ENCODE results near the gene RPUSD1. TPM values are rescaled to one million over a fixed set of nuclear protein-coding genes. Genes with fewer than 3 reads are reported as not detected.
A peak's percentile ranks its signal among the peaks of the same experiment; 100 is the strongest.

The RPUSD1 gene
- total RNA-seq, 1 donor from 2014 or later = 26.8 TPM

DNA sequence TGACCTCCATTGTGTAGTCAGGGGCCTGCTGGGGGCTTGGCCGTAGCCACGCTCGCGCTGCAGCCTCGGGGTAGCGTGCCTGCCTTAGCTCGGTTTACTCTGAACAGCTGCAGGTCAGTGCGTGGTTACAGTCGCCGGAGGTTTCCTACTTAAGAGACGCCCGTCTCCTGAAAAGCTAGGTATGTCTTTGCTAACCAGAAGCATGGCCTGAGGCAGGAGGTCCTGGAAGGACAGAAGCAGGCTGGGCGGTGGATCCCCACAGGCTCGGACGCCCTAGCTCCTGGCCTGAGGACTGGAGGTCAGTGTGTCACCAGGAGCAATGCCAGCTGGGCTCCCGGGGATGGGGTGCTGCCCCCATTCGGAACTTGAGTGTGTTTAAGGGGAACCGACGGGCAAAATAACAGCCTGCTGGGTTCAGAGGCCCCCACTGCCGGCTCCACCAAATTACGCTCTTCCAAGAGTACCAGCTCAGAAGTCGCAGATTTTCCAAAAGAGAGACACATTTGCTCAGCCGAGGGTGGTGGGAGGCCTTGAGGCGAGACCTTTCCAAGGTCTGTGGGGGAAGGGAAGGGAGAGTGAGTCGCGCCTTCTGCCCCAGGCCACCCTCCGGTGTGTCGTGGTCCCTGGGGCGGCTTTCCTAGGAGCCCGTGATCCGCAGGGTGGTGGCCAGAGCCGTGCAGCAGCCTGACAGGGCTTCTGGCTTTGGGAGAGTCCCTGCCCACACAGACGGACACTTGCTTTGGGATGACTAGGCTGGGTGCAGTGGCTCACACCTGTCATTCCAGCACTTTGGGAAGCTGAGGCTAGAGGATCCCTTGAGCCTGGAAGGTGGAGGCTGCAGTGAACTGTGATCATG is 16.2 kb upstream of the RPUSD1 start:
- H3K27ac Mint-ChIP-seq = no peak overlapping the region
- peaks cover 3% of the 10 kb centered on the region for H3K4me1 Mint-ChIP-seq (ENCODE audit: low read depth)
- H3K27me3 Mint-ChIP-seq = peaks cover 37% of the 10 kb centered on the region
- peak overlapping the region; percentile 24 for H3K4me3 Mint-ChIP-seq (ENCODE audit: low read depth)
- DNase-seq (ENCODE audit: low spot score, unreplicated experiment) = no peak
- TF ChIP-seq, protein P1, sequence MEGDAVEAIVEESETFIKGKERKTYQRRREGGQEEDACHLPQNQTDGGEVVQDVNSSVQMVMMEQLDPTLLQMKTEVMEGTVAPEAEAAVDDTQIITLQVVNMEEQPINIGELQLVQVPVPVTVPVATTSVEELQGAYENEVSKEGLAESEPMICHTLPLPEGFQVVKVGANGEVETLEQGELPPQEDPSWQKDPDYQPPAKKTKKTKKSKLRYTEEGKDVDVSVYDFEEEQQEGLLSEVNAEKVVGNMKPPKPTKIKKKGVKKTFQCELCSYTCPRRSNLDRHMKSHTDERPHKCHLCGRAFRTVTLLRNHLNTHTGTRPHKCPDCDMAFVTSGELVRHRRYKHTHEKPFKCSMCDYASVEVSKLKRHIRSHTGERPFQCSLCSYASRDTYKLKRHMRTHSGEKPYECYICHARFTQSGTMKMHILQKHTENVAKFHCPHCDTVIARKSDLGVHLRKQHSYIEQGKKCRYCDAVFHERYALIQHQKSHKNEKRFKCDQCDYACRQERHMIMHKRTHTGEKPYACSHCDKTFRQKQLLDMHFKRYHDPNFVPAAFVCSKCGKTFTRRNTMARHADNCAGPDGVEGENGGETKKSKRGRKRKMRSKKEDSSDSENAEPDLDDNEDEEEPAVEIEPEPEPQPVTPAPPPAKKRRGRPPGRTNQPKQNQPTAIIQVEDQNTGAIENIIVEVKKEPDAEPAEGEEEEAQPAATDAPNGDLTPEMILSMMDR (IDR thresholded peaks at IDR 0.05; ENCODE audit: unreplicated experiment) = no peak
- peaks cover 1% of the 10 kb centered on the region for H3K36me3 Mint-ChIP-seq (ENCODE audit: insufficient read depth)
- no peaks in the 10 kb centered on the region for H3K9me3 Mint-ChIP-seq (ENCODE audit: low read depth)

DNA sequence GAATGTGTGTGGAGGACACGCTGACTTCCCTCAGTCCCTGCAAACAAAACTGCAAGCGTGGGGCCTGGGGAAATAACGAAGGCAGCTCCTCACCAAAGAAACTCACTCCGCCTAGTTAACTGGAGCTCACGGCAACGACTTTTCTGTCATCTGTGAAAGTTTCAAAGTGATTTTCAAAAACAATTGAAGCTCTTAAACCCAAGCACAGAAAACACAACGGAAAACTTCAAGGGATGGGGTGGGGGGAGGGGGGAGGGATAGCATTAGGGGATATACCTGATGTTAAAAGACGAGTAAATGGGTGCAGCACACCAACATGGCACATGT is 15.5 kb upstream of the RPUSD1 start:
- TF ChIP-seq, protein P1 (IDR thresholded peaks at IDR 0.05; ENCODE audit: unreplicated experiment) = no peak
- Mint-ChIP-seq H3K27ac (no peak overlapping the region), H3K4me3 (ENCODE audit: low read depth) (no peak overlapping the region), H3K9me3 (ENCODE audit: low read depth) (no peaks in the 10 kb centered on the region), H3K27me3 (peaks cover 34% of the 10 kb centered on the region), H3K36me3 (ENCODE audit: insufficient read depth) (no peaks in the 10 kb centered on the region), H3K4me1 (ENCODE audit: low read depth) (peaks cover 3% of the 10 kb centered on the region)
- no peak for DNase-seq (ENCODE audit: low spot score, unreplicated experiment)

DNA sequence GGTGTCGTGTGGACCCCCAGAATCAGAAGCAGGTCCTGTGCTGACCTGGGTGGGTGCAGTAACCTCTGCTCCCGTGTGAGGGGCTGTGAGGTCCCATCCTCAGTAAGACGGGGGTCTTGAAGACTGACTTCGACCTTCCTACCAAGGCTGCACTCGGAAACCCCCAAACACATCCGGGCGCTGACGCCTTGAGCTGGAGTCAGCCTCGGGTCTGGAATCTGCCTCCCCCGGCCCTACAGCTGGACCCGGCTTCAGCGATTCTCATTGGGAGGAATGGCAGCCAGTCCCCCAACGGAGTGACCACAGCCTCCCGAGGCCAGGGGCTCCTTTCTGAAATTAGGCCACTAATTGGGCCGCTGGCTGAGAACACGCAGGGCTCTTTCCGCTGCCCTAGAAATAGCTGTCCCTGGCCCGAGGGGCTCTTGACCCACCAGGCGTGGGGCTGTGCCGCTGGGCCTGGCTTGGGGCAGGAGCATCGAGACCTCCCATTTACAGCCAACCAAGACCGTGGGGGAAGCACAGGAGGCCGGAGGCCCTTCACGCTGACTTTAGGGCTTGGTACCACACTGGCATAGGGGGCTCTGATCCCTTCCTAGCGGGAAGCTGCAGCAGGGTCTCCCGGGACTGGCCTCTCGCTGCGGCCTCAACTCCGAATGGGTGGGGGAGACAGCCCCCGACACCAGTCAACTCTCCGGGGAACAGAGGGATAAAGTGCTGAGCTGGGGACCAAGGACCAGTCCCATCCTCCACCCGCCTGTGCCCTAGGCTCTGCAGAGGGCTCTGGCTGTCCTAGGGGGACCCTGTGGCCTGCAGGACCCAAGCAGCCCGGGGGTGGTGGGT is 15.0 kb upstream of the RPUSD1 start:
- TF ChIP-seq, protein P1 (IDR thresholded peaks at IDR 0.05; ENCODE audit: unreplicated experiment) = no peak
- Mint-ChIP-seq H3K9me3 (ENCODE audit: low read depth) (no peaks in the 10 kb centered on the region), H3K4me3 (ENCODE audit: low read depth) (no peak overlapping the region), H3K4me1 (ENCODE audit: low read depth) (peaks cover 3% of the 10 kb centered on the region), H3K27ac (no peak overlapping the region), H3K36me3 (ENCODE audit: insufficient read depth) (no peaks in the 10 kb centered on the region), H3K27me3 (peaks cover 30% of the 10 kb centered on the region)
- DNase-seq (ENCODE audit: low spot score, unreplicated experiment) = no peak

DNA sequence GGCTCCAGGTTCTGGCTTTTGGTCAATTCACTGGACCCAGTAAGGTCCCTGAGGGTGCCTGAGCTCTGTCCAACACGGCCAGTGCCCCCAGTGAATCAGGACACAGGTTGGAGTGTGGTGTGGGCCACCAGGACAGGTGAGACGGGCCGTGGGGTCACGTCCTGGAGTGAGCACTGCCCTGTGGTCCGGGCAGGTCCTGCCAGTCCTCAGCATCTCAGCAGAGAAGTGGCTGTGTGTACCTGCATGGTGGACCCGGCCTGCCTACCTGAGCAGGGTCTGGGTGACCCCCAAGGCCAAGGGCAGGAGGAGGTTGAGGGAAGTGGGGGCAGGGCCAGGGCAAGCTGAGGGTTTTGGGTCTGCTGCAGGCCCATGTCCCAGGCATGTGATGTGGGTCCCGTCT is 14.3 kb upstream of the RPUSD1 start:
- H3K9me3 Mint-ChIP-seq (ENCODE audit: low read depth) = no peaks in the 10 kb centered on the region
- peaks cover 1% of the 10 kb centered on the region for H3K36me3 Mint-ChIP-seq (ENCODE audit: insufficient read depth)
- no peak for DNase-seq (ENCODE audit: low spot score, unreplicated experiment)
- TF ChIP-seq, protein P1 (IDR thresholded peaks at IDR 0.05; ENCODE audit: unreplicated experiment) = no peak
- H3K27ac Mint-ChIP-seq = no peak overlapping the region
- H3K27me3 Mint-ChIP-seq = peaks cover 30% of the 10 kb centered on the region
- H3K4me3 Mint-ChIP-seq (ENCODE audit: low read depth) = no peak overlapping the region
- no peaks in the 10 kb centered on the region for H3K4me1 Mint-ChIP-seq (ENCODE audit: low read depth)

DNA sequence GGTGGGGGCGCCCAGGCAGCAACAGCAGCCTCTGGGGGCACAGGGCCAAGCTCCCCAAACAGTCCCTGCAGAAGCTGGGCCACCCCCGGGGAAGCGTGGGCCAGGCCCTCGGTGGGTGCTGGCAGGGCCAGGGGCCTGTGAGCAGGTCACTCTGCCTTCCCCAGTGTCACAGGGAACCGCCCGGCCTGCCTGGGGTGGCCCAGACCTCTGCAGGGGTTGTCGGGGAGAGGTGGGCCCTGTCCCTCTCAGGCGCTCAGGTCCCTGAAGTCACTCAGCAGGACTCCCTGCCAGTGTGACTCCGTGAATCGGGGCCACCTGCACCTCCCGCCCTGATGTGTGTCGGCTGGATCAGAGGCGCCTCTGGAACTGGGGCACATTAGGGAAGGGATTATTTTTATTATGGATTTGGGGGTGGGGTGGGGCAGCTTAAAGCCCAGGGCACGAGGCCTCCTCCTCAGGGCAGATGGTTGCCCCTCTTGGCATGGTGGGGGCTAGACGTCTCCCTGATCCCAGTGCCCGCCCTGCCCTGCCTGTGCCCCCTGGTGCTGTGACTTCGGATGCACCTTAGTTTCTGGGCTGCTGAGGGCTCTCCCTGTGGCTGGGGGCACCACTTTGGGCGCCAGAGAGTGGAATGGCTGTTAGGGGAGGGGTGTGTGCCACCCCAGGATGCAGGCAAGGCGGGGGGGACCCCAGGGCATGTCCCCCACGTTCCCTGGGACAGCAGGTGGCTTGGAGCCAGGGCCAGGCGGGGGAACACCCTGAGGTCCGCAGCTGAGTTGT is 13.6 kb upstream of the RPUSD1 start:
- Mint-ChIP-seq H3K4me1 (ENCODE audit: low read depth) (no peaks in the 10 kb centered on the region), H3K4me3 (ENCODE audit: low read depth) (no peak overlapping the region), H3K36me3 (ENCODE audit: insufficient read depth) (peaks cover 1% of the 10 kb centered on the region), H3K9me3 (ENCODE audit: low read depth) (no peaks in the 10 kb centered on the region), H3K27me3 (peaks cover 30% of the 10 kb centered on the region), H3K27ac (no peak overlapping the region)
- TF ChIP-seq, protein P1 (IDR thresholded peaks at IDR 0.05; ENCODE audit: unreplicated experiment) = no peak
- DNase-seq (ENCODE audit: low spot score, unreplicated experiment) = no peak

Data from progenitor cell of endocrine pancreas (in vitro differentiated cells).